HUES6 (cell line): ENCODE data around the gene GPX1.

Experiments
- H3K27ac ChIP-seq: 2 replicates; pipeline ENCODE4 v1.7.0; 2013; ENCODE audit warnings: low read depth, mild to moderate bottlenecking, low read length, inconsistent platforms
- H3K27me3 ChIP-seq: 2 replicates; pipeline ENCODE4 v1.6.1; 2013; ENCODE audit warnings: low read length; ENCODE audit not compliant: control insufficient read depth, insufficient read depth
- H3K36me3 ChIP-seq: 2 replicates; pipeline ENCODE4 v1.6.1; 2013; ENCODE audit warnings: low read length; ENCODE audit not compliant: control insufficient read depth, insufficient read depth
- H3K4me1 ChIP-seq: 2 replicates; pipeline ENCODE4 v1.6.1; 2013; ENCODE audit warnings: low read length; ENCODE audit not compliant: control insufficient read depth, insufficient read depth
- H3K4me3 ChIP-seq: 2 replicates; pipeline ENCODE4 v1.5.1; 2013; ENCODE audit warnings: low read depth, low read length
- H3K9ac ChIP-seq: one replicate; pipeline ENCODE4 v1.6.1; 2013; ENCODE audit warnings: mild to moderate bottlenecking, low read length
- H3K9me3 ChIP-seq: 2 replicates; pipeline ENCODE4 v1.6.1; 2013; ENCODE audit warnings: low read depth, low read length; ENCODE audit not compliant: control insufficient read depth, insufficient read depth

GPX1 gene

DNA sequence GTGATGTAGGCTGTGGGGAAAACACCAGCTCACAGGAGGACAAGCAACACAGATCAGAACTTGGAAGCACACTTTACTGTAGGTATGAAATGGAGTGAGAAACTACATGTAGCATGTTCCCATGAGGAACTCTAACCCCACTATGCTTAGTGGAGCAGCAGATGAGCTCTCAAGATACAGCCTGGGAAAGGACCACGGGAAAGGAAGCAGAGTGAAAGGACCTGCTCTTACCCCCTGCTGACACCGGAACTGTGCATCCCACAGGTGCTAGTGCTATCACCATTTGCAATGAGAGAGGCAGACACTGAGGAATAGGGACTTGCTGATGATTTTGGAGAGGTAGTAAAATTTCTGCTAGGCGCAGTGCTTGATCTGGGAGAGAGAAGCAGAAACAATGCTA, 46.9 kb downstream of the GPX1 start:
- Histone ChIP-seq H3K4me1 (no peaks in the 10 kb centered on the region), H3K27me3 (no peaks in the 10 kb centered on the region), H3K27ac (no peak overlapping the region), H3K9me3 (no peaks in the 10 kb centered on the region), H3K4me3 (no peak overlapping the region), H3K9ac (no peak overlapping the region), H3K36me3 (peaks cover 39% of the 10 kb centered on the region)

DNA sequence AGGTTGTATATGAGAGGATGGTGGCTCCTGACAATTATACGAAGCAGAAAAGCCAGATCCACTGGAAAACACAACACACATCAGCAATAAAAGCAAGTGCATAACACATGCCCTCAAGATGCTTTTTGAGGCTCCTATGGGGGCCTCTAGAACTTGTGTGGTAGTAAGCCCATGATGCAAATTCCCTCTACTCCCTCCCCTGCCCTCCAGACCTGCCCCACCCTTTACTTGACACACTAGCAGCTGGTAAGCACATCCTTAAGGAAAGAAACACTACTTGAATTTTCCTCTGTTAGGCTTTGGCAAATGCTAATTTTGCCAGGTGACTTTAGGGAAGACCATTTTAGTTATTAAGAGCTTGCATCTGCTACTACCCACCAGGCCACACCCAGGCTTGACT, 47.5 kb downstream of the GPX1 start:
- no peak overlapping the region for H3K27ac ChIP-seq
- no peak overlapping the region for H3K4me3 ChIP-seq
- peaks cover 42% of the 10 kb centered on the region for H3K36me3 ChIP-seq
- H3K9ac ChIP-seq: no peak overlapping the region
- no peaks in the 10 kb centered on the region for H3K9me3 ChIP-seq
- H3K4me1 ChIP-seq: no peaks in the 10 kb centered on the region
- no peaks in the 10 kb centered on the region for H3K27me3 ChIP-seq
